Body of pancreas (tissue), 4 donors: ENCODE data around the gene ZNF24.

Experiments used
- POLR2A ChIP-seq, 3 donors: fragments of 450-650 bp; IDR thresholded peaks; one replicate each; pipeline ENCODE4 v1.6.1; 2016; ENCODE audit warnings: antibody characterized with exemption in 3 of 3, mild to moderate bottlenecking in 2 of 3
- TF ChIP-seq, protein P1 (sequence below), 7 experiments: fragments of 450-650 bp in 4 of 7; fragments of 200-600 bp in 3 of 7; sonication (generic) in 3 of 7; IDR thresholded peaks; one replicate each; pipeline ENCODE4 v1.5.1; 2016 to 2019; ENCODE audit warnings: antibody characterized with exemption in 7 of 7

- TF ChIP-seq, protein P1, sequence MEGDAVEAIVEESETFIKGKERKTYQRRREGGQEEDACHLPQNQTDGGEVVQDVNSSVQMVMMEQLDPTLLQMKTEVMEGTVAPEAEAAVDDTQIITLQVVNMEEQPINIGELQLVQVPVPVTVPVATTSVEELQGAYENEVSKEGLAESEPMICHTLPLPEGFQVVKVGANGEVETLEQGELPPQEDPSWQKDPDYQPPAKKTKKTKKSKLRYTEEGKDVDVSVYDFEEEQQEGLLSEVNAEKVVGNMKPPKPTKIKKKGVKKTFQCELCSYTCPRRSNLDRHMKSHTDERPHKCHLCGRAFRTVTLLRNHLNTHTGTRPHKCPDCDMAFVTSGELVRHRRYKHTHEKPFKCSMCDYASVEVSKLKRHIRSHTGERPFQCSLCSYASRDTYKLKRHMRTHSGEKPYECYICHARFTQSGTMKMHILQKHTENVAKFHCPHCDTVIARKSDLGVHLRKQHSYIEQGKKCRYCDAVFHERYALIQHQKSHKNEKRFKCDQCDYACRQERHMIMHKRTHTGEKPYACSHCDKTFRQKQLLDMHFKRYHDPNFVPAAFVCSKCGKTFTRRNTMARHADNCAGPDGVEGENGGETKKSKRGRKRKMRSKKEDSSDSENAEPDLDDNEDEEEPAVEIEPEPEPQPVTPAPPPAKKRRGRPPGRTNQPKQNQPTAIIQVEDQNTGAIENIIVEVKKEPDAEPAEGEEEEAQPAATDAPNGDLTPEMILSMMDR (IDR thresholded peaks at IDR 0.05) = no peak
- no peak for TF ChIP-seq POLR2A (IDR thresholded peaks at IDR 0.05)
These were observed 17.4 kb downstream of the ZNF24 start for GRCh38 chr18:35326695-35327387.
